Raji (cell line): Measurements from ENCODE around the gene DPRX.

Experiments
- POLR2A ChIP-seq: IDR thresholded peaks from 2 replicates; pipeline ENCODE4 v1.6.1; 2011; ENCODE audit warnings: low read depth, low read length, control low read depth; ENCODE audit not compliant: insufficient read depth

The DPRX gene

GRCh38 chr19:53626486-53626885 is 5.3 kb upstream of the DPRX start:
- no peak for TF ChIP-seq POLR2A

- TF ChIP-seq POLR2A, result no peak
Observed at GRCh38 chr19:53626976-53627375, 4.8 kb upstream of the DPRX start.

- TF ChIP-seq POLR2A, result no peak
Observed at GRCh38 chr19:53634768-53635167, 3.0 kb downstream of the DPRX start.

GRCh38 chr19:53639471-53639870 is 7.7 kb downstream of the DPRX start:
- TF ChIP-seq POLR2A, result no peak

GRCh38 chr19:53642381-53643099 is 10.7 kb downstream of the DPRX start:
- TF ChIP-seq POLR2A, result no peak

GRCh38 chr19:53644061-53644816 is 12.4 kb downstream of the DPRX start:
- TF ChIP-seq POLR2A, result no peak

- TF ChIP-seq POLR2A, result no peak
Observed at GRCh38 chr19:53646144-53646543, 14.3 kb downstream of the DPRX start.

GRCh38 chr19:53647350-53647749 is 15.6 kb downstream of the DPRX start:
- no peak for TF ChIP-seq POLR2A

- TF ChIP-seq POLR2A, result no peak
Observed at GRCh38 chr19:53647792-53648191, 16.0 kb downstream of the DPRX start.

- TF ChIP-seq POLR2A, result no peak
Observed at GRCh38 chr19:53649746-53650593, 18.2 kb downstream of the DPRX start.

GRCh38 chr19:53652476-53652875 is 20.7 kb downstream of the DPRX start:
- no peak for TF ChIP-seq POLR2A

GRCh38 chr19:53655042-53655665 is 23.4 kb downstream of the DPRX start:
- no peak for TF ChIP-seq POLR2A

GRCh38 chr19:53657330-53657729 is 25.5 kb downstream of the DPRX start:
- TF ChIP-seq POLR2A, result no peak

GRCh38 chr19:53657778-53658177 is 26.0 kb downstream of the DPRX start:
- TF ChIP-seq POLR2A, result no peak

- no peak for TF ChIP-seq POLR2A
Observed at GRCh38 chr19:53659292-53659691, 27.5 kb downstream of the DPRX start.

- TF ChIP-seq POLR2A, result no peak
Observed at GRCh38 chr19:53660584-53660983, 28.8 kb downstream of the DPRX start.

- no peak for TF ChIP-seq POLR2A
Observed at GRCh38 chr19:53662209-53662608, 30.4 kb downstream of the DPRX start.
